Measurements from ENCODE around the gene NFATC2. TPM values are rescaled to one million over a fixed set of nuclear protein-coding genes. Genes with fewer than 3 reads are reported as not detected.

The NFATC2 gene
- total and polyA plus RNA-seq, 2 of the 8 experiments (the other 6 are each of a cell fraction or from before 2014, with no cell fraction given), result 0.27 to 0.91 TPM

GRCh38 chr20:51446230-51446629 is 96.3 kb downstream of the NFATC2 start:
- Histone ChIP-seq H3K18ac (ENCODE audit: extremely low read depth, low read length) (no peak overlapping the region), H2BK15ac (ENCODE audit: low read length) (no peak overlapping the region), H3K14ac (ENCODE audit: insufficient read length) (no peak overlapping the region), H2BK5ac (ENCODE audit: low read depth, low read length) (no peak overlapping the region), H4K20me1 (replicated peaks in 1 of 2; ENCODE audit: control insufficient read depth in 1 of 2, insufficient read depth in 2 of 2, low read length in 2 of 2) (no peaks in the 10 kb centered on the region), H2AFZ (ENCODE audit: low read length) (no peak overlapping the region), H3K4me1 (replicated peaks in 1 of 4; ENCODE audit: control insufficient read depth in 3 of 4, insufficient read depth in 4 of 4, low read length in 3 of 4) (peaks cover 0 to 5% (median 0%) of the 10 kb centered on the region in 4 experiments; a peak in 3 of 7 replicates), H4K8ac (ENCODE audit: extremely low read depth, insufficient read depth, low read length) (no peak overlapping the region), H3K4me3 (ENCODE audit: extremely low read depth in 1 of 4, insufficient read depth in 2 of 4, low read depth in 3 of 4, low read length in 4 of 4) (no peak overlapping the region), H4K91ac (replicated peaks; ENCODE audit: insufficient read length, low read length) (no peak overlapping the region), H3K36me3 (ENCODE audit: control insufficient read depth in 2 of 4, insufficient read depth in 4 of 4, low read length in 3 of 4) (no peaks in the 10 kb centered on the region), H2AK5ac (ENCODE audit: low read depth, low read length) (no peak overlapping the region), H3K4me2 (ENCODE audit: insufficient read depth in 1 of 2, low read depth in 2 of 2, low read length in 2 of 2) (no peak overlapping the region), H3K56ac (replicated peaks; ENCODE audit: insufficient read length, low read depth, low read length) (no peak overlapping the region), H3K23ac (ENCODE audit: insufficient read length) (no peak overlapping the region), H2BK120ac (replicated peaks; ENCODE audit: low read depth, low read length) (no peak overlapping the region), H3K4ac (replicated peaks; ENCODE audit: insufficient read length, low read depth, low read length) (no peak overlapping the region), H3K79me2 (ENCODE audit: control insufficient read depth in 1 of 2, insufficient read depth in 2 of 2, low read length in 2 of 2) (no peaks in the 10 kb centered on the region), H3K27me3 (replicated peaks in 1 of 4; ENCODE audit: control insufficient read depth in 3 of 4, extremely low read depth in 1 of 4, insufficient read depth in 3 of 4, low read length in 3 of 4) (no peaks in the 10 kb centered on the region), H4K5ac (ENCODE audit: insufficient read length, low read depth, low read length) (no peak overlapping the region), H3K9me3 (ENCODE audit: insufficient read depth in 2 of 2, low read depth in 1 of 2, low read length in 1 of 2) (no peaks in the 10 kb centered on the region), H3K27ac (ENCODE audit: low read depth, low read length) (no peak overlapping the region), H3K79me1 (ENCODE audit: low read depth, low read length) (no peaks in the 10 kb centered on the region), H2BK20ac (ENCODE audit: low read length) (no peak overlapping the region), H3K9ac (replicated peaks in 1 of 4; ENCODE audit: extremely low read depth in 1 of 4, low read depth in 3 of 4, low read length in 3 of 4) (no peak overlapping the region), H2BK12ac (ENCODE audit: low read depth, low read length) (no peak overlapping the region), H3K23me2 (ENCODE audit: low read depth, low read length) (no peaks in the 10 kb centered on the region)
- FAIRE-seq, result no peak
- CTCF ChIA-PET (ENCODE audit: partially characterized antibody), result interaction anchor here (1.6 kb wide), 1 partner anchor 61 kb away, joined by 4 read pairs; no protein-coding TSS in a partner anchor
- DNase-seq (ENCODE audit: low read depth in 1 of 2, low spot score in 2 of 2), result no peak
- POLR2A ChIA-PET (ENCODE audit: partially characterized antibody), result no interaction called here
- WGBS, 2 experiments (ENCODE audit: extremely low coverage in 1 of 2, insufficient coverage in 1 of 2, insufficient read length in 1 of 2, insufficient replicate concordance in 2 of 2, low coverage in 1 of 2, low lambda C conversion rate in 2 of 2, missing lambda C conversion rate in 1 of 2), result 86% methylated on average over 2 of the region's 2 CpGs; no CpG with 5 or more reads in 1 of the 2 experiments
- TF ChIP-seq HDAC6 (IDR thresholded peaks at IDR 0.05; ENCODE audit: low read depth, low read length) (no peak), ZNF274 (IDR thresholded peaks at IDR 0.05; ENCODE audit: borderline replicate concordance, extremely low read depth, low read length) (no peak), POLR2A (IDR thresholded peaks at IDR 0.05; ENCODE audit: control extremely low read depth in 1 of 2, low read depth in 2 of 2, low read length in 2 of 2) (no peak), TBP (IDR thresholded peaks at IDR 0.05; ENCODE audit: low read depth, low read length) (no peak), SIRT6 (IDR thresholded peaks at IDR 0.05; ENCODE audit: low read length) (no peak), JUND (IDR thresholded peaks at IDR 0.05; ENCODE audit: low read length) (no peak)
